ENCODE data around the gene ETV3. TPM values are rescaled to one million over a fixed set of nuclear protein-coding genes. Genes with fewer than 3 reads are reported as not detected.

Gene ETV3
- total RNA-seq, 5 donors from 2014 or later (not counting 1 experiment from before 2014, with no cell fraction given), result 30.6 to 86.3 (median 33.4) TPM

GRCh38 chr1:157155658-157156057 lies 17.5 kb upstream of the ETV3 start:
- ATAC-seq (replicated peaks in 1 of 4) (peak in 1 of 4 experiments; percentile 24), DNase-seq (no peak)
- Histone ChIP-seq H3K4me1 (ENCODE audit: control insufficient read depth in 1 of 2, extremely low read depth in 1 of 2, insufficient read depth in 2 of 2, low read length in 2 of 2) (peaks cover 4 to 28% of the 10 kb centered on the region in 2 experiments), H3K36me3 (ENCODE audit: control insufficient read depth in 2 of 2, extremely low read depth in 1 of 2, insufficient read depth in 1 of 2, low read length in 1 of 2) (no peaks in the 10 kb centered on the region), H3K27me3 (replicated peaks in 1 of 2; ENCODE audit: control insufficient read depth in 2 of 2, extremely low read depth in 1 of 2, insufficient read depth in 2 of 2, low read length in 1 of 2) (peaks cover 0 to 26% of the 10 kb centered on the region in 2 experiments), H3K4me3 (ENCODE audit: control insufficient read depth in 1 of 2, extremely low read depth in 1 of 2, low read length in 1 of 2) (no peak overlapping the region), H3K9me3 (no peaks in the 10 kb centered on the region), H3K27ac (ENCODE audit: low read length) (no peak overlapping the region)
- CTCF ChIA-PET, result interaction anchor here (0.6 to 9.1 kb wide), 8 partner anchors 8 to 67 kb away, joined by 3 to 186 read pairs (median 10); no protein-coding TSS in a partner anchor
- POLR2A ChIA-PET, result interaction anchor here in 1 of 2 donors (0.7 kb wide), 1 partner anchor 43 kb away, joined by 5 read pairs; no protein-coding TSS in a partner anchor
- peak overlapping the region in 1 of 3 donors; percentile 51 for H3K4me3 Mint-ChIP-seq
- peaks cover 22 to 42% (median 33%) of the 10 kb centered on the region in 3 donors for H3K4me1 Mint-ChIP-seq
- no peaks in the 10 kb centered on the region for H3K9me3 Mint-ChIP-seq
- 39% methylated on average over 4 of the region's 8 CpGs for WGBS (ENCODE audit: insufficient coverage)
- peaks cover 14 to 26% of the 10 kb centered on the region in 2 donors for H3K27me3 Mint-ChIP-seq
- peak overlapping the region in 1 of 2 donors; percentile 26 for H3K27ac Mint-ChIP-seq
- H3K36me3 Mint-ChIP-seq, result no peaks in the 10 kb centered on the region

GRCh38 chr1:157154940-157155514 lies 16.8 kb upstream of the ETV3 start:
- H3K9me3 Mint-ChIP-seq, result no peaks in the 10 kb centered on the region
- Histone ChIP-seq H3K36me3 (ENCODE audit: control insufficient read depth in 2 of 2, extremely low read depth in 1 of 2, insufficient read depth in 1 of 2, low read length in 1 of 2) (no peaks in the 10 kb centered on the region), H3K27me3 (replicated peaks in 1 of 2; ENCODE audit: control insufficient read depth in 2 of 2, extremely low read depth in 1 of 2, insufficient read depth in 2 of 2, low read length in 1 of 2) (peaks cover 0 to 26% of the 10 kb centered on the region in 2 experiments), H3K4me1 (ENCODE audit: control insufficient read depth in 1 of 2, extremely low read depth in 1 of 2, insufficient read depth in 2 of 2, low read length in 2 of 2) (peaks cover 4 to 28% of the 10 kb centered on the region in 2 experiments), H3K27ac (ENCODE audit: low read length) (no peak overlapping the region), H3K9me3 (no peaks in the 10 kb centered on the region), H3K4me3 (ENCODE audit: control insufficient read depth in 1 of 2, extremely low read depth in 1 of 2, low read length in 1 of 2) (no peak overlapping the region)
- ChIA-PET CTCF (interaction anchor here (0.6 to 9.1 kb wide), 6 partner anchors 20 to 481 kb away, joined by 3 to 186 read pairs (median 11); no protein-coding TSS in a partner anchor), POLR2A (interaction anchor here in 1 of 2 donors (0.5 kb wide), 1 partner anchor 102 kb away, joined by 3 read pairs; no protein-coding TSS in a partner anchor)
- peaks cover 23 to 46% (median 38%) of the 10 kb centered on the region in 3 donors for H3K4me1 Mint-ChIP-seq
- DNase-seq (no peak), ATAC-seq (replicated peaks in 1 of 4) (no peak)
- H3K4me3 Mint-ChIP-seq, result no peak overlapping the region
- 75% methylated on average over 1 of the region's 7 CpGs for WGBS (ENCODE audit: insufficient coverage)
- H3K27me3 Mint-ChIP-seq, result peaks cover 14 to 22% of the 10 kb centered on the region in 2 donors
- H3K27ac Mint-ChIP-seq, result no peak overlapping the region
- no peaks in the 10 kb centered on the region for H3K36me3 Mint-ChIP-seq

- no peaks in the 10 kb centered on the region for H3K9me3 ChIP-seq
- Mint-ChIP-seq H3K36me3 (no peaks in the 10 kb centered on the region), H3K9me3 (no peaks in the 10 kb centered on the region), H3K27me3 (peaks cover 14 to 21% of the 10 kb centered on the region in 2 donors), H3K27ac (no peak overlapping the region), H3K4me1 (peaks cover 23 to 46% (median 38%) of the 10 kb centered on the region in 3 donors), H3K4me3 (peak overlapping the region in 1 of 3 donors; percentile 48)
- CTCF ChIA-PET, result interaction anchor here (0.6 to 9.1 kb wide), 5 partner anchors 19 to 226 kb away, joined by 3 to 186 read pairs (median 13); no protein-coding TSS in a partner anchor
- 83% methylated on average over 2 of the region's 5 CpGs for WGBS (ENCODE audit: insufficient coverage)
- POLR2A ChIA-PET, result no interaction called here
- H3K4me3 ChIP-seq (ENCODE audit: control insufficient read depth in 1 of 2, extremely low read depth in 1 of 2, low read length in 1 of 2), result no peak overlapping the region
- DNase-seq, result no peak
- no peak overlapping the region for H3K27ac ChIP-seq (ENCODE audit: low read length)
- ATAC-seq (replicated peaks in 1 of 4), result no peak
- H3K4me1 ChIP-seq (ENCODE audit: control insufficient read depth in 1 of 2, extremely low read depth in 1 of 2, insufficient read depth in 2 of 2, low read length in 2 of 2), result peaks cover 4 to 28% of the 10 kb centered on the region in 2 experiments
- H3K27me3 ChIP-seq (replicated peaks in 1 of 2; ENCODE audit: control insufficient read depth in 2 of 2, extremely low read depth in 1 of 2, insufficient read depth in 2 of 2, low read length in 1 of 2), result peaks cover 0 to 20% of the 10 kb centered on the region in 2 experiments
- no peaks in the 10 kb centered on the region for H3K36me3 ChIP-seq (ENCODE audit: control insufficient read depth in 2 of 2, extremely low read depth in 1 of 2, insufficient read depth in 1 of 2, low read length in 1 of 2)
Observed at GRCh38 chr1:157154291-157154690, 16.1 kb upstream of the ETV3 start.

GRCh38 chr1:157153746-157154145 lies 15.6 kb upstream of the ETV3 start:
- ChIA-PET POLR2A (no interaction called here), CTCF (interaction anchor here (7.0 to 9.1 kb wide), 2 partner anchors 64 to 65 kb away, joined by 126 to 186 read pairs; no protein-coding TSS in a partner anchor)

GRCh38 chr1:157152510-157152909 lies 14.3 kb upstream of the ETV3 start:
- peaks cover 4 to 28% of the 10 kb centered on the region in 2 experiments for H3K4me1 ChIP-seq (ENCODE audit: control insufficient read depth in 1 of 2, extremely low read depth in 1 of 2, insufficient read depth in 2 of 2, low read length in 2 of 2)
- Mint-ChIP-seq H3K27me3 (peaks cover 6 to 9% of the 10 kb centered on the region in 2 donors), H3K27ac (no peak overlapping the region), H3K4me1 (peaks cover 27 to 59% (median 42%) of the 10 kb centered on the region in 3 donors), H3K4me3 (no peak overlapping the region), H3K9me3 (no peaks in the 10 kb centered on the region), H3K36me3 (no peaks in the 10 kb centered on the region)
- no peak overlapping the region for H3K27ac ChIP-seq (ENCODE audit: low read length)
- DNase-seq, result no peak
- ChIA-PET POLR2A (no interaction called here), CTCF (interaction anchor here (7.0 to 9.1 kb wide), 2 partner anchors 63 to 64 kb away, joined by 126 to 186 read pairs; no protein-coding TSS in a partner anchor)
- H3K36me3 ChIP-seq (ENCODE audit: control insufficient read depth in 2 of 2, extremely low read depth in 1 of 2, insufficient read depth in 1 of 2, low read length in 1 of 2), result no peaks in the 10 kb centered on the region
- no peaks in the 10 kb centered on the region for H3K9me3 ChIP-seq
- no peak for ATAC-seq (replicated peaks in 1 of 4)
- H3K4me3 ChIP-seq (ENCODE audit: control insufficient read depth in 1 of 2, extremely low read depth in 1 of 2, low read length in 1 of 2), result no peak overlapping the region
- peaks cover 0 to 20% of the 10 kb centered on the region in 2 experiments for H3K27me3 ChIP-seq (replicated peaks in 1 of 2; ENCODE audit: control insufficient read depth in 2 of 2, extremely low read depth in 1 of 2, insufficient read depth in 2 of 2, low read length in 1 of 2)
- WGBS (ENCODE audit: insufficient coverage), result no CpG with 5 or more reads among the region's 2 CpGs

More at GRCh38 chr1:157153746-157154145, 15.6 kb upstream of the ETV3 start:
- DNase-seq (no peak), ATAC-seq (replicated peaks in 1 of 4) (no peak)
- H3K4me1 ChIP-seq (ENCODE audit: control insufficient read depth in 1 of 2, extremely low read depth in 1 of 2, insufficient read depth in 2 of 2, low read length in 2 of 2), result peaks cover 4 to 28% of the 10 kb centered on the region in 2 experiments
- no CpG with 5 or more reads among the region's 1 CpG for WGBS (ENCODE audit: insufficient coverage)
- Mint-ChIP-seq H3K4me3 (peak overlapping the region in 1 of 3 donors; percentile 48), H3K4me1 (peaks cover 23 to 49% (median 38%) of the 10 kb centered on the region in 3 donors), H3K27ac (peak overlapping the region in 1 of 2 donors; percentile 17), H3K9me3 (no peaks in the 10 kb centered on the region), H3K36me3 (no peaks in the 10 kb centered on the region), H3K27me3 (peaks cover 14 to 17% of the 10 kb centered on the region in 2 donors)
- H3K27ac ChIP-seq (ENCODE audit: low read length), result no peak overlapping the region
- peaks cover 0 to 20% of the 10 kb centered on the region in 2 experiments for H3K27me3 ChIP-seq (replicated peaks in 1 of 2; ENCODE audit: control insufficient read depth in 2 of 2, extremely low read depth in 1 of 2, insufficient read depth in 2 of 2, low read length in 1 of 2)
- H3K4me3 ChIP-seq (ENCODE audit: control insufficient read depth in 1 of 2, extremely low read depth in 1 of 2, low read length in 1 of 2), result no peak overlapping the region
- no peaks in the 10 kb centered on the region for H3K9me3 ChIP-seq
- H3K36me3 ChIP-seq (ENCODE audit: control insufficient read depth in 2 of 2, extremely low read depth in 1 of 2, insufficient read depth in 1 of 2, low read length in 1 of 2), result no peaks in the 10 kb centered on the region

GRCh38 chr1:157151506-157151905 lies 13.3 kb upstream of the ETV3 start:
- H3K27me3 ChIP-seq (replicated peaks in 1 of 2; ENCODE audit: control insufficient read depth in 2 of 2, extremely low read depth in 1 of 2, insufficient read depth in 2 of 2, low read length in 1 of 2), result peaks cover 0 to 17% of the 10 kb centered on the region in 2 experiments
- ChIA-PET CTCF (interaction anchor here (1.5 to 9.1 kb wide), 3 partner anchors 62 to 63 kb away, joined by 4 to 186 read pairs (median 126); no protein-coding TSS in a partner anchor), POLR2A (no interaction called here)
- no peak overlapping the region for H3K4me3 ChIP-seq (ENCODE audit: control insufficient read depth in 1 of 2, extremely low read depth in 1 of 2, low read length in 1 of 2)
- WGBS (ENCODE audit: insufficient coverage), result no CpG with 5 or more reads among the region's 3 CpGs
- no peak overlapping the region for H3K27ac ChIP-seq (ENCODE audit: low read length)
- Mint-ChIP-seq H3K27me3 (peaks cover 2% of the 10 kb centered on the region in 2 donors), H3K27ac (no peak overlapping the region), H3K4me1 (peaks cover 25 to 59% (median 39%) of the 10 kb centered on the region in 3 donors), H3K9me3 (no peaks in the 10 kb centered on the region), H3K4me3 (no peak overlapping the region), H3K36me3 (no peaks in the 10 kb centered on the region)
- DNase-seq, result no peak
- peaks cover 4 to 28% of the 10 kb centered on the region in 2 experiments for H3K4me1 ChIP-seq (ENCODE audit: control insufficient read depth in 1 of 2, extremely low read depth in 1 of 2, insufficient read depth in 2 of 2, low read length in 2 of 2)
- ATAC-seq (replicated peaks in 1 of 4), result no peak
- H3K9me3 ChIP-seq, result no peaks in the 10 kb centered on the region
- no peaks in the 10 kb centered on the region for H3K36me3 ChIP-seq (ENCODE audit: control insufficient read depth in 2 of 2, extremely low read depth in 1 of 2, insufficient read depth in 1 of 2, low read length in 1 of 2)
